Superior temporal gyrus (tissue), 1 donor: Measurements from ENCODE around the gene CTSZ.
"Not testable (repeated sequence)": the region's sequence is repeated elsewhere in the genome, so short reads cannot be mapped to it uniquely, and the experiment has no call there.

Experiments used
- DNase-seq: peaks from one replicate; pipeline ENCODE4 v3.0.0-alpha.2; 2016; ENCODE audit errors: extremely low spot score

CTSZ gene

GRCh38 chr20:59006864-59007664, at the start of gene CTSZ:
Gene CTSZ, minus strand, starts transcription at chr20:59007254. Its CDS starts 126 bp downstream, at chr20:59007128.
- DNase-seq, result no peak

- DNase-seq, result no peak
These were observed 48.2 kb upstream of the CTSZ start for GRCh38 chr20:59055302-59055701.

- DNase-seq, result no peak
These were observed 44.7 kb upstream of the CTSZ start for GRCh38 chr20:59051666-59052185.

- no peak for DNase-seq
These were observed 43.4 kb upstream of the CTSZ start for GRCh38 chr20:59050437-59050836.

- DNase-seq, result no peak
These were observed 41.6 kb upstream of the CTSZ start for GRCh38 chr20:59048681-59049030.

- no peak for DNase-seq
These were observed 41.1 kb upstream of the CTSZ start for GRCh38 chr20:59047938-59048680.

- no peak for DNase-seq
These were observed 39.8 kb upstream of the CTSZ start for GRCh38 chr20:59046862-59047261.

- DNase-seq, result no peak
These were observed 37.7 kb upstream of the CTSZ start for GRCh38 chr20:59044796-59045195.

GRCh38 chr20:59044295-59044694, 37.2 kb upstream of the CTSZ start:
- DNase-seq, result no peak

- DNase-seq, result no peak
These were observed 36.6 kb upstream of the CTSZ start for GRCh38 chr20:59043698-59044097.

- peak; percentile 93 for DNase-seq
These were observed 36.0 kb upstream of the CTSZ start for GRCh38 chr20:59042796-59043631.

GRCh38 chr20:59042151-59042795, 35.2 kb upstream of the CTSZ start, which contains the start of gene PRELID3B:
Gene PRELID3B, minus strand, starts transcription at chr20:59042786. Its CDS starts 56 bp downstream, at chr20:59042730.
- no peak for DNase-seq

GRCh38 chr20:59041487-59041886, 34.4 kb upstream of the CTSZ start:
- not testable (repeated sequence) for DNase-seq

- no peak for DNase-seq
These were observed 33.6 kb upstream of the CTSZ start for GRCh38 chr20:59040667-59041066.

GRCh38 chr20:59039233-59039632, 32.2 kb upstream of the CTSZ start:
- DNase-seq, result peak; percentile 15

- DNase-seq, result no peak
These were observed 30.3 kb upstream of the CTSZ start for GRCh38 chr20:59037386-59037785.

- DNase-seq, result no peak
These were observed 28.3 kb upstream of the CTSZ start for GRCh38 chr20:59035381-59035780.

- no peak for DNase-seq
These were observed 26.6 kb upstream of the CTSZ start for GRCh38 chr20:59033616-59034165.

- DNase-seq, result no peak
These were observed 26.0 kb upstream of the CTSZ start for GRCh38 chr20:59033093-59033492.

- DNase-seq, result no peak
These were observed 25.6 kb upstream of the CTSZ start for GRCh38 chr20:59032713-59033059.

GRCh38 chr20:59032023-59032712, 25.1 kb upstream of the CTSZ start, which contains the start of gene ATP5F1E:
Gene ATP5F1E, minus strand, starts transcription at chr20:59032335. Its CDS starts 84 bp downstream, at chr20:59032251.
- peak; percentile 95 for DNase-seq
